H9 (cell line): ENCODE measurements around the gene TGM2. TPM values are rescaled to one million over a fixed set of nuclear protein-coding genes. Genes with fewer than 3 reads are reported as not detected.

Experiments
- DNase-seq: peaks from one replicate; pipeline ENCODE4 v3.0.0-alpha.2; 2017
- H2AFZ ChIP-seq: one replicate; pipeline ENCODE4 v1.6.1; 2013; ENCODE audit warnings: mild to moderate bottlenecking, low read length, control low read depth, moderate library complexity
- H2AK5ac ChIP-seq: 2 replicates; pipeline ENCODE4 v1.6.1; 2013; ENCODE audit warnings: low read length, control low read depth, mixed read lengths; ENCODE audit not compliant: insufficient read length
- H2BK120ac ChIP-seq: one replicate; pipeline ENCODE4 v1.6.1; 2013; ENCODE audit warnings: low read depth, mild to moderate bottlenecking, low read length, control low read depth, inconsistent platforms; ENCODE audit not compliant: poor library complexity, severe bottlenecking
- H2BK12ac ChIP-seq: 2 replicates; pipeline ENCODE4 v1.6.1; 2013; ENCODE audit warnings: low read length, control low read depth, mixed read lengths, low read depth; ENCODE audit not compliant: insufficient read length
- H2BK15ac ChIP-seq: 2 replicates; pipeline ENCODE4 v1.6.1; 2013; ENCODE audit warnings: low read depth, low read length, control low read depth
- H2BK20ac ChIP-seq: one replicate; pipeline ENCODE4 v1.6.1; 2013; ENCODE audit warnings: low read depth, mild to moderate bottlenecking, low read length, control low read depth, inconsistent platforms; ENCODE audit not compliant: poor library complexity, severe bottlenecking
- H2BK5ac ChIP-seq: 2 replicates; pipeline ENCODE4 v1.6.1; 2013; ENCODE audit warnings: low read length, control low read depth, mixed read lengths; ENCODE audit not compliant: insufficient read length
- H3K14ac ChIP-seq: 2 replicates; pipeline ENCODE4 v1.6.1; 2013; ENCODE audit warnings: low read length, control low read depth; ENCODE audit not compliant: insufficient read depth
- H3K18ac ChIP-seq: 2 replicates; pipeline ENCODE4 v1.6.1; 2013; ENCODE audit warnings: low read depth, mild to moderate bottlenecking, mixed read lengths, low read length, control low read depth; ENCODE audit not compliant: insufficient read length
- H3K23ac ChIP-seq: 2 replicates; pipeline ENCODE4 v1.6.1; 2013; ENCODE audit warnings: low read length, control low read depth, mixed read lengths, low read depth; ENCODE audit not compliant: insufficient read length
- H3K23me2 ChIP-seq: 2 replicates; pipeline ENCODE4 v1.6.1; 2013; ENCODE audit warnings: low read depth, mild to moderate bottlenecking, mixed read lengths, low read length, control low read depth; ENCODE audit not compliant: insufficient read length, poor library complexity, severe bottlenecking
- H3K27ac ChIP-seq: 2 replicates; pipeline ENCODE4 v1.5.1; 2013; ENCODE audit warnings: low read length, control low read depth, mixed read lengths, low read depth; ENCODE audit not compliant: insufficient read length
- H3K27me3 ChIP-seq: 2 replicates; pipeline ENCODE4 v1.6.1; 2013; ENCODE audit warnings: low read length, control low read depth, inconsistent platforms; ENCODE audit not compliant: insufficient read depth
- H3K4ac ChIP-seq: 2 replicates; pipeline ENCODE4 v1.6.1; 2013; ENCODE audit warnings: low read depth, mild to moderate bottlenecking, control low read depth, inconsistent platforms, low read length, moderate library complexity
- H3K4me1 ChIP-seq: 2 replicates; pipeline ENCODE4 v1.6.1; 2013; ENCODE audit warnings: low read length, control low read depth, inconsistent platforms; ENCODE audit not compliant: insufficient read depth
- H3K4me2 ChIP-seq: 2 replicates; pipeline ENCODE4 v1.6.1; 2013; ENCODE audit warnings: low read length, control low read depth, mixed read lengths; ENCODE audit not compliant: insufficient read length, insufficient read depth
- H3K56ac ChIP-seq: 2 replicates; pipeline ENCODE4 v1.6.1; 2013; ENCODE audit warnings: low read depth, mild to moderate bottlenecking, mixed read lengths, low read length, control low read depth; ENCODE audit not compliant: insufficient read length
- H3K79me1 ChIP-seq: 2 replicates; pipeline ENCODE4 v1.6.1; 2013; ENCODE audit warnings: low read depth, mild to moderate bottlenecking, moderate library complexity, low read length, control low read depth, inconsistent platforms; ENCODE audit not compliant: insufficient read depth, poor library complexity, severe bottlenecking
- H3K79me2 ChIP-seq: 2 replicates; pipeline ENCODE4 v1.6.1; 2013; ENCODE audit warnings: low read length, control low read depth, inconsistent platforms; ENCODE audit not compliant: insufficient read depth
- H3K9ac ChIP-seq: 2 replicates; pipeline ENCODE4 v1.6.1; 2013; ENCODE audit warnings: low read length, control low read depth, mixed read lengths; ENCODE audit not compliant: insufficient read length; ENCODE audit errors: extremely low read depth
- H3K9me3 ChIP-seq: one replicate; pipeline ENCODE4 v1.6.1; 2013; ENCODE audit warnings: low read depth, low read length, inconsistent platforms; ENCODE audit not compliant: control insufficient read depth
- H3T11ph ChIP-seq: one replicate; pipeline ENCODE4 v1.6.1; 2013; ENCODE audit warnings: mild to moderate bottlenecking, low read length, control low read depth, inconsistent platforms
- H4K20me1 ChIP-seq: one replicate; pipeline ENCODE4 v1.6.1; 2013; ENCODE audit not compliant: control insufficient read depth, insufficient read length, insufficient read depth
- H4K5ac ChIP-seq: 2 replicates; pipeline ENCODE4 v1.6.1; 2013; ENCODE audit warnings: low read depth, mild to moderate bottlenecking, mixed read lengths, low read length, control low read depth; ENCODE audit not compliant: insufficient read length
- H4K8ac ChIP-seq: replicated peaks from 2 replicates; pipeline ENCODE4 v1.6.1; 2013; ENCODE audit warnings: low read length, control low read depth, mixed read lengths, low read depth; ENCODE audit not compliant: insufficient read length
- H4K91ac ChIP-seq: 2 replicates; pipeline ENCODE4 v1.6.1; 2013; ENCODE audit warnings: low read depth, mild to moderate bottlenecking, moderate library complexity, mixed read lengths, low read length, control low read depth; ENCODE audit not compliant: insufficient read length
- H3K27ac Mint-ChIP-seq, 3 experiments: 2 replicates in 2 of 3; 3 replicates in 1 of 3; pipeline ENCODE4 v1.8.0; 2020 to 2021; ENCODE audit warnings: mixed read lengths in 3 of 3, mild to moderate bottlenecking in 1 of 3, moderate library complexity in 1 of 3
- H3K27me3 Mint-ChIP-seq: 2 replicates; pipeline ENCODE4 v1.8.0; 2021; ENCODE audit warnings: low read depth, mild to moderate bottlenecking, moderate library complexity, mixed read lengths
- H3K36me3 Mint-ChIP-seq, 3 experiments: 2 replicates in 2 of 3; 3 replicates in 1 of 3; pipeline ENCODE4 v1.8.0; 2020 to 2021; ENCODE audit warnings: low read depth in 3 of 3, mixed read lengths in 3 of 3; ENCODE audit not compliant: insufficient read depth in 1 of 3
- H3K4me1 Mint-ChIP-seq, 2 experiments: 2 replicates each; pipeline ENCODE4 v1.8.0; 2020; ENCODE audit warnings: mixed read lengths in 2 of 2
- H3K4me3 Mint-ChIP-seq, 2 experiments: 2 replicates in 1 of 2; 3 replicates in 1 of 2; pipeline ENCODE4 v1.8.0; 2020 to 2021; ENCODE audit warnings: mild to moderate bottlenecking in 2 of 2, mixed read lengths in 2 of 2, moderate library complexity in 1 of 2
- H3K9me3 Mint-ChIP-seq, 2 experiments: 2 replicates in 1 of 2; 3 replicates in 1 of 2; pipeline ENCODE4 v1.8.0; 2020; ENCODE audit warnings: mild to moderate bottlenecking in 2 of 2, mixed read lengths in 2 of 2, moderate library complexity in 1 of 2
- CTCF ChIP-seq: fragments of 200-600 bp; sonication (generic); conservative IDR thresholded peaks from 3 replicates; pipeline ENCODE4 v1.8.0; 2021; ENCODE audit warnings: antibody characterized with exemption, mild to moderate bottlenecking
- WGBS: extraction: QIAGEN DNeasy Blood & Tissue Kit; methylation state at CpG from one replicate; pipeline ENCODE4 v1.1.7; 2013; ENCODE audit warnings: missing lambda C conversion rate, low lambda C conversion rate, mixed read lengths; ENCODE audit not compliant: insufficient read length; ENCODE audit errors: extremely low coverage; 5-methylcytosine and 5-hydroxymethylcytosine counted together
- total RNA-seq: library from RNA; stranded (reverse); gene quantifications from 2 replicates; pipeline ENCODE4 v1.2.1, GENCODE V29; 2021

The TGM2 gene
- total RNA-seq, 1 experiment from 2014 or later: 1.1 TPM

- no peaks in the 10 kb centered on the region for H3K27me3 ChIP-seq
- no peaks in the 10 kb centered on the region for H3K79me2 ChIP-seq
- H3K27ac ChIP-seq: no peak overlapping the region
Measured at GRCh38 chr20:38159957-38160756, 4.9 kb downstream of the TGM2 start.

More at GRCh38 chr20:38159957-38160756, 4.9 kb downstream of the TGM2 start:
- Histone ChIP-seq H2AK5ac (no peak overlapping the region), H3K23me2 (peaks cover 4% of the 10 kb centered on the region), H3K79me1 (no peaks in the 10 kb centered on the region), H3K9me3 (no peaks in the 10 kb centered on the region), H4K20me1 (no peaks in the 10 kb centered on the region), H4K91ac (no peak overlapping the region), H4K8ac (no peak overlapping the region), H3K18ac (no peak overlapping the region), H3K4me2 (no peak overlapping the region), H2BK12ac (no peak overlapping the region), H2BK15ac (no peak overlapping the region), H3K23ac (no peak overlapping the region), H2AFZ (no peak overlapping the region), H3K4me1 (no peaks in the 10 kb centered on the region), H3K9ac (no peak overlapping the region), H2BK20ac (no peak overlapping the region), H3K4ac (no peak overlapping the region), H2BK120ac (no peak overlapping the region), H3T11ph (no peak overlapping the region), H3K14ac (no peak overlapping the region), H4K5ac (no peak overlapping the region), H3K56ac (no peak overlapping the region), H2BK5ac (no peak overlapping the region)
- peaks cover 6% of the 10 kb centered on the region for H3K27me3 Mint-ChIP-seq
- no peaks in the 10 kb centered on the region for H3K9me3 Mint-ChIP-seq
- WGBS: no CpG with 5 or more reads among the region's 7 CpGs
- no peak for TF ChIP-seq CTCF
- no peak overlapping the region for H3K4me3 Mint-ChIP-seq
- no peaks in the 10 kb centered on the region for H3K36me3 Mint-ChIP-seq
- no peak for DNase-seq
- peaks cover 0 to 7% of the 10 kb centered on the region in 2 experiments; a peak in 1 of 4 replicates for H3K4me1 Mint-ChIP-seq
- H3K27ac Mint-ChIP-seq: no peak overlapping the region
